PC-3 (cell line): ENCODE measurements around the gene AGAP5. TPM values are rescaled to one million over a fixed set of nuclear protein-coding genes. Genes with fewer than 3 reads are reported as not detected.
A peak's percentile ranks its signal among the peaks of the same experiment; 100 is the strongest.

Source experiments
- ATAC-seq: fragments of 200-7000 bp; cut with Tn5 transposase; 2 replicates; pipeline ENCODE4 v1.9.1; 2020; ENCODE audit warnings: mild to moderate bottlenecking, moderate library complexity
- BruUV-seq: library from RNA; stranded (reverse); fragments of 400-500 nt; replicated peaks from 2 replicates; lab custom pipeline; 2021; lab: Mats Ljungman, UMichigan
- CTCF ChIA-PET: fragments of 300-600 bp; sonication (Branson Sonifier 250); formaldehyde crosslinking; loops from one replicate; lab custom pipeline; 2022; ENCODE audit warnings: antibody characterized with exemption; lab: Charles Lee
- POLR2A ChIA-PET: fragments of 300-600 bp; sonication (Branson Sonifier 250); formaldehyde crosslinking; loops from one replicate; lab custom pipeline; 2022; ENCODE audit warnings: antibody characterized with exemption; ENCODE audit not compliant: unreplicated experiment; lab: Charles Lee
- DNase-seq: peaks from one replicate; pipeline ENCODE4 v3.0.0-alpha.2; 2015
- H2AFZ ChIP-seq: fragments of 300-600 bp; sonication (generic); 2 replicates; pipeline ENCODE4 v1.6.0; 2016; ENCODE audit warnings: antibody characterized with exemption, low read length
- H3F3A ChIP-seq: fragments of 300-600 bp; sonication (generic); one replicate; pipeline ENCODE4 v1.6.0; 2017; ENCODE audit warnings: antibody characterized with exemption, low read length, control low read depth, mild to moderate bottlenecking; ENCODE audit not compliant: unreplicated experiment
- H3K27ac ChIP-seq: fragments of 300-600 bp; sonication (generic); 2 replicates; pipeline ENCODE4 v1.5.1; 2016; ENCODE audit warnings: mild to moderate bottlenecking, low read length
- H3K27me3 ChIP-seq: fragments of 300-600 bp; sonication (generic); 2 replicates; pipeline ENCODE4 v1.6.1; 2016; ENCODE audit warnings: low read length, mixed read lengths
- H3K36me3 ChIP-seq: fragments of 300-600 bp; sonication (generic); 2 replicates; pipeline ENCODE4 v1.6.1; 2016; ENCODE audit warnings: low read depth, mixed run types, low read length, mixed read lengths
- H3K4me1 ChIP-seq: fragments of 300-600 bp; sonication (generic); 2 replicates; pipeline ENCODE4 v1.5.1; 2016; ENCODE audit warnings: low read length; ENCODE audit not compliant: insufficient read depth
- H3K4me2 ChIP-seq: fragments of 300-600 bp; sonication (generic); 2 replicates; pipeline ENCODE4 v1.6.0; 2016; ENCODE audit warnings: low read length
- H3K4me3 ChIP-seq: fragments of 300-600 bp; sonication (generic); 2 replicates; pipeline ENCODE4 v1.5.1; 2016; ENCODE audit warnings: mild to moderate bottlenecking, low read length, mixed read lengths
- H3K79me2 ChIP-seq: fragments of 300-600 bp; sonication (generic); 2 replicates; pipeline ENCODE4 v1.6.1; 2017; ENCODE audit warnings: low read length, mixed read lengths
- H3K9ac ChIP-seq: fragments of 300-600 bp; sonication (generic); 2 replicates; pipeline ENCODE4 v1.6.0; 2016; ENCODE audit warnings: mild to moderate bottlenecking, low read length
- H3K9me2 ChIP-seq: fragments of 300-600 bp; sonication (generic); replicated peaks from 2 replicates; pipeline ENCODE4 v1.6.1; 2016; ENCODE audit warnings: mixed run types, low read length, mixed read lengths
- H3K9me3 ChIP-seq: fragments of 300-600 bp; sonication (generic); 2 replicates; pipeline ENCODE4 v1.6.1; 2016; ENCODE audit warnings: low read length, mixed read lengths
- H4K20me1 ChIP-seq: fragments of 300-600 bp; sonication (generic); 2 replicates; pipeline ENCODE4 v1.6.1; 2016; ENCODE audit warnings: low read length, mixed read lengths
- EZH2 ChIP-seq: fragments of 300-600 bp; sonication (generic); IDR thresholded peaks from one replicate; pipeline ENCODE4 v1.6.1; 2017; ENCODE audit warnings: antibody characterized with exemption, mild to moderate bottlenecking, low read length; ENCODE audit not compliant: unreplicated experiment
- EZH2phosphoT487 ChIP-seq: fragments of 300-600 bp; sonication (generic); IDR thresholded peaks from 2 replicates; pipeline ENCODE4 v1.6.1; 2018; ENCODE audit warnings: mild to moderate bottlenecking, antibody characterized with exemption, low read length, borderline replicate concordance
- intact Hi-C: fragments of 100-400 bp; cut with micrococcal nuclease; formaldehyde crosslinking; loops from 2 replicates; pipeline ENCODE4 v1.9.0; 2023
- total RNA-seq: library from RNA; depleted of rRNA; stranded (reverse); fragments of >200 nt; gene quantifications from 2 replicates; pipeline ENCODE4 v1.2.3, GENCODE V29; 2014
- TF ChIP-seq, protein P1 (sequence below): fragments of 300-600 bp; sonication (generic); conservative IDR thresholded peaks from 2 replicates; pipeline ENCODE4 v1.5.1; 2017; ENCODE audit warnings: antibody characterized with exemption, low read depth, mild to moderate bottlenecking, low read length

Gene AGAP5
- total RNA-seq, 1 experiment from 2014 or later = 15.0 TPM

DNA sequence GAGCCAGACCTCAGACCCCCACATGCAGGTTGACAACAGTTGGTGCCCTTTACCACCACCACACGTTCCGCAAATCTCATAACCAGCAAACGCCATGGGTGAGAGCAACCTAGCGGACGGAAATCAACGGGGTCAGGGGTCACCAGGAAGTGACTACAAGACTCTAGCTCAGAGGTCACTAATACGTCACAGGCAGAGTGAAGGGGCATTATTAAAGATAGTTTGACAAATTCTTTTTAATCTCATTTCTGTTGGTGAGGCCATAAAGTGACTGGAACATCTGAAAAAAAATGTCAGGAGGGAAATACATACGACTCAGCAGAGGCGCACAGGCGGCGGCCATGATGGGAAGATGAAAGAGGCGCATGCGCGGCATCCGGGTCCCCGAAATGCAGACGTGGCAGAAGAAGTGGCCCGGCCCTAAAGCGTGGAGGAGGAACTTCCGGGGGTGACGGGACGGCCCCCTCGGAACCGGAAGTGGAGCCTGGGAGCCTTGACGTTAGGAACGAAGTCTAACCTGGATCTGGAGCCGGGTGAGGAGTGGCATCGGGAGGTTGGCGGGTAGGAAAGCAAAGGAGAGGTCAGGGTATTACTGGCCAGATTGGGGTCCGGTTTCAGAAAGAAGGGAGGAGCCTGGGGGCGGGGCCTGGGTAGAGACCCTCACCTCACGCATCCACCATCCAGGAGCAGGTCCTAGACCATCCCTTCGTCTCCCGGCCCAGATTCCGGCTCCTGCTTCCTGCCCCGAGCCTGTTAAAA, 46.2 kb upstream of the AGAP5 start, which contains the start of gene SEC24C:
Gene SEC24C, plus strand, starts transcription at position 468 of the 759 bp plus-strand sequence. CDS start 2,461 bp downstream, outside the sequence.
- H2AFZ ChIP-seq = peak within 1 kb of the TSS; percentile 71
- H3K9me3 ChIP-seq = no peaks in the 10 kb centered on the region
- peak within 1 kb of the TSS; percentile 64 for H3K27ac ChIP-seq
- peaks cover 16% of the 10 kb centered on the region for H3F3A ChIP-seq
- TF ChIP-seq, protein P1, sequence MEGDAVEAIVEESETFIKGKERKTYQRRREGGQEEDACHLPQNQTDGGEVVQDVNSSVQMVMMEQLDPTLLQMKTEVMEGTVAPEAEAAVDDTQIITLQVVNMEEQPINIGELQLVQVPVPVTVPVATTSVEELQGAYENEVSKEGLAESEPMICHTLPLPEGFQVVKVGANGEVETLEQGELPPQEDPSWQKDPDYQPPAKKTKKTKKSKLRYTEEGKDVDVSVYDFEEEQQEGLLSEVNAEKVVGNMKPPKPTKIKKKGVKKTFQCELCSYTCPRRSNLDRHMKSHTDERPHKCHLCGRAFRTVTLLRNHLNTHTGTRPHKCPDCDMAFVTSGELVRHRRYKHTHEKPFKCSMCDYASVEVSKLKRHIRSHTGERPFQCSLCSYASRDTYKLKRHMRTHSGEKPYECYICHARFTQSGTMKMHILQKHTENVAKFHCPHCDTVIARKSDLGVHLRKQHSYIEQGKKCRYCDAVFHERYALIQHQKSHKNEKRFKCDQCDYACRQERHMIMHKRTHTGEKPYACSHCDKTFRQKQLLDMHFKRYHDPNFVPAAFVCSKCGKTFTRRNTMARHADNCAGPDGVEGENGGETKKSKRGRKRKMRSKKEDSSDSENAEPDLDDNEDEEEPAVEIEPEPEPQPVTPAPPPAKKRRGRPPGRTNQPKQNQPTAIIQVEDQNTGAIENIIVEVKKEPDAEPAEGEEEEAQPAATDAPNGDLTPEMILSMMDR = no peak
- peak within 1 kb of the TSS; percentile 68 for H3K4me3 ChIP-seq
- no peaks in the 10 kb centered on the region for H3K27me3 ChIP-seq
- peaks cover 61% of the 10 kb centered on the region for H3K79me2 ChIP-seq
- ATAC-seq = peak; percentile 83
- peaks cover 19% of the 10 kb centered on the region for H3K36me3 ChIP-seq
- peaks cover 43% of the 10 kb centered on the region for H3K4me1 ChIP-seq
- H3K4me2 ChIP-seq = peak within 1 kb of the TSS; percentile 79
- intact Hi-C loops = loop anchor here (1.0 to 10.0 kb wide), 6 partner anchors 19 to 329 kb away; partner anchors contain the start of genes ANXA7 and ZSWIM8
- no TSS peak for BruUV-seq
- peak within 1 kb of the TSS; percentile 75 for H3K9ac ChIP-seq
- ChIA-PET CTCF (interaction anchor here (0.5 to 1.5 kb wide), 6 partner anchors 16 to 190 kb away, joined by 3 to 7 read pairs (median 4); no protein-coding TSS in a partner anchor), POLR2A (interaction anchor here (0.6 to 1.4 kb wide), 7 partner anchors 13 to 38 kb away, joined by 3 to 24 read pairs (median 5); partner anchors contain the start of gene CHCHD1)
- DNase-seq = peak; percentile 100
- H3K9me2 ChIP-seq = no peaks in the 10 kb centered on the region
- H4K20me1 ChIP-seq = peaks cover 2% of the 10 kb centered on the region; the same call in 1 of the 2 replicates

DNA sequence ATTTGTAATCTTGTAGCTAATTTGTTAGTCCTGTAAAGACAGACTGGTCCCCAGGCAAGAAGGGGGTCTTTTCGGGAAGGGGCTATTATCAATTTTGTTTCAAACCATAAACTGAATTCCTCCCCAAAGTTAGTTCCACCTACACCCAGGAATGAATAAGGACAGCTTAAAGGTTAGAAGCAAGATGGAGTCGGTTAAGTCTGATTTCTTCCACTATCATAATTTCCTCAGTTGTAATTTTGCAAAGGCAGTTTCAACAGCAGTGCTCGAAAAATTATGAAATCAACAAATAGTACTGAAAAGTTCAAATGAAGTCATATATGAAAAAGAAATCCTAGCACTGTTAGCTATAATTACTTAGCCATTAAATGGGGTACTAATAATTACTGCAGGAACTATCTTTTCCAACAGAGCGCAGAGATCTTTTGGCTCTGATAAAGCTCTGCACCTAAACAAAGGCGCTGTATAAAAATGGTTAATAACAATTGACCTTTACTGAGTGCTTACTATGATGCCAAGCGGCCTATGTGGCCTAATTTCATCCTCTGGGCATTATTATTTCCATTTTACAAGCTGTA, 45.5 kb upstream of the AGAP5 start:
- H4K20me1 ChIP-seq = no peaks in the 10 kb centered on the region
- TF ChIP-seq, protein P1 = no peak
- TF ChIP-seq EZH2phosphoT487 (no peak), EZH2 (no peak)
- H3K27ac ChIP-seq = peak overlapping the region; percentile 64
- H3K4me1 ChIP-seq = peaks cover 43% of the 10 kb centered on the region
- H3K4me3 ChIP-seq = peak overlapping the region; percentile 68
- intact Hi-C loops = loop anchor here (10.0 kb wide), 1 partner anchor 329 kb away; the partner anchor contains the start of gene ANXA7
- peaks cover 16% of the 10 kb centered on the region for H3F3A ChIP-seq
- peak overlapping the region; percentile 79 for H3K4me2 ChIP-seq
- peak overlapping the region; percentile 71 for H2AFZ ChIP-seq
- BruUV-seq = TSS peak; percentile 90
- ChIA-PET POLR2A (interaction anchor here (0.6 to 1.4 kb wide), 4 partner anchors 13 to 263 kb away, joined by 3 to 24 read pairs (median 4); a partner anchor contains a TSS), CTCF (interaction anchor here (0.7 kb wide), 1 partner anchor 79 kb away, joined by 3 read pairs; no protein-coding TSS in a partner anchor)
- DNase-seq = no peak
- H3K9me2 ChIP-seq = no peaks in the 10 kb centered on the region
- H3K36me3 ChIP-seq = peaks cover 16% of the 10 kb centered on the region
- H3K79me2 ChIP-seq = peaks cover 56% of the 10 kb centered on the region
- H3K27me3 ChIP-seq = no peaks in the 10 kb centered on the region
- peak overlapping the region; percentile 75 for H3K9ac ChIP-seq
- no peak for ATAC-seq
- no peaks in the 10 kb centered on the region for H3K9me3 ChIP-seq
